Epidermal melanocyte (primary cell): ENCODE data around the gene SPECC1L.

Source experiments
- DNase-seq: peaks from one replicate; pipeline ENCODE4 v3.0.0; 2011; ENCODE audit warnings: low spot score; ENCODE audit not compliant: insufficient read length

SPECC1L gene

GRCh38 chr22:24466716-24467328 lies 196.2 kb downstream of the SPECC1L start:
- DNase-seq, result no peak

- DNase-seq, result no peak
Observed at GRCh38 chr22:24467340-24467739, 196.7 kb downstream of the SPECC1L start.
